Esophagus squamous epithelium (tissue), 5 donors: ENCODE results near the gene PRUNE2. TPM values are rescaled to one million over a fixed set of nuclear protein-coding genes. Genes with fewer than 3 reads are reported as not detected.
A peak's percentile ranks its signal among the peaks of the same experiment; 100 is the strongest.

Experiments used
- DNase-seq: peaks from one replicate; lab custom pipeline; 2025; lab: John Stamatoyannopoulos, UW
- H3K27ac ChIP-seq, 4 donors: fragments of 200-600 bp; sonication (generic); one replicate each; pipeline ENCODE4 v1.5.1; 2016 to 2019; ENCODE audit warnings: mild to moderate bottlenecking in 1 of 4
- H3K27me3 ChIP-seq, 4 donors: fragments of 200-600 bp; sonication (generic); 1 replicate in 3 of 4; 2 replicates in 1 of 4; pipeline versions ENCODE4 v1.5.1 to v1.6.0; 2017 to 2021; ENCODE audit warnings: antibody characterized with exemption in 1 of 4
- H3K36me3 ChIP-seq, 3 donors: fragments of 200-600 bp; sonication (generic); one replicate each; pipeline ENCODE4 v1.5.1; 2016 to 2019
- H3K4me1 ChIP-seq, 3 donors: fragments of 200-600 bp; sonication (generic); one replicate each; pipeline ENCODE4 v1.5.1; 2017 to 2019
- H3K4me3 ChIP-seq, 4 donors: fragments of 200-600 bp; sonication (generic); 1 replicate in 3 of 4; 2 replicates in 1 of 4; pipeline ENCODE4 v1.5.1; 2016 to 2019; ENCODE audit warnings: mild to moderate bottlenecking in 2 of 4, moderate library complexity in 1 of 4
- H3K9me3 ChIP-seq, 3 donors: fragments of 200-600 bp; sonication (generic); one replicate each; pipeline ENCODE4 v1.5.1; 2016 to 2019
- POLR2A ChIP-seq, 4 donors: fragments of 450-650 bp; IDR thresholded peaks; one replicate each; pipeline ENCODE4 v1.6.1; 2017; ENCODE audit warnings: antibody characterized with exemption in 4 of 4, mild to moderate bottlenecking in 4 of 4, moderate library complexity in 3 of 4
- WGBS, 2 donors: methylation state at CpG; one replicate each; pipeline ENCODE4 v1.1.5; 2018; 5-methylcytosine and 5-hydroxymethylcytosine counted together
- intact Hi-C: fragments of 100-400 bp; cut with DNase I; formaldehyde crosslinking; loops from one replicate; pipeline ENCODE4 v1.15.0; 2022
- total RNA-seq, 4 donors: library from RNA; depleted of rRNA; stranded (reverse); fragments of >200 nt; gene quantifications; one replicate each; pipeline ENCODE4 v1.1.0, GENCODE V29; 2016
- TF ChIP-seq, protein P1 (sequence below), 6 experiments: fragments of 450-650 bp in 4 of 6; fragments of 200-600 bp in 2 of 6; sonication (generic) in 2 of 6; IDR thresholded peaks; one replicate each; pipeline ENCODE4 v1.5.1; 2016 to 2019; ENCODE audit warnings: antibody characterized with exemption in 6 of 6, mild to moderate bottlenecking in 4 of 6, moderate library complexity in 4 of 6
- donor health status: DM: yes; HTN: yes; CAD: no.

PRUNE2 gene
- total RNA-seq, 4 donors from 2014 or later: 9.9 to 126 (median 26.7) TPM

DNA sequence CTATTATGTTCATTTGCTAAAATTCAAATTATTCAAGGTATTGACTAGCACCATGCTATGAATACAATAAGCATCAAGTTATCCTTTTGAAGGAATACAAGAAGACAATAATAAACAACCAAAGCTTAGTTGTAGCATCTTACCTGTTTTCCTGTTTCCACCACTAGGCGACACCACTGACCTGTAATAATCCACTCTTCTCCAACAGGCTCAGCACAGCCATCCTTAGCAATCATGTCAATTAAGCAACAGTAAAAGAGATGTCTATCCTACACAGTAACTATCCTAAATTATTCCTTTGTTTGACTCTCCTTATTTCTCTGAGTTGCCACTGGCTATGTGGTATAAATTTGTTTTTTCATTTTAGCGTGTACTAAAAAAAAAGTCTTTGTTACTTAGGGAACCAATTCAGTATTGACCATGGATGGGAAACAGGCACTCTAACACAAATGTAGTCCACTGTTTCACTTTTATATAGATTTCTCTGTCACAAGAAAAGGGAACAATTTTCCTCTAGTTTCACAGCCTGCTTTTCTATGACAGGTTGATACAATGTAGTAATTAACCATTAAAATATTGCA lies 95.4 kb downstream of the PRUNE2 start:
- WGBS, 2 donors: 17 to 32% methylated on average over 2 of the region's 2 CpGs

DNA sequence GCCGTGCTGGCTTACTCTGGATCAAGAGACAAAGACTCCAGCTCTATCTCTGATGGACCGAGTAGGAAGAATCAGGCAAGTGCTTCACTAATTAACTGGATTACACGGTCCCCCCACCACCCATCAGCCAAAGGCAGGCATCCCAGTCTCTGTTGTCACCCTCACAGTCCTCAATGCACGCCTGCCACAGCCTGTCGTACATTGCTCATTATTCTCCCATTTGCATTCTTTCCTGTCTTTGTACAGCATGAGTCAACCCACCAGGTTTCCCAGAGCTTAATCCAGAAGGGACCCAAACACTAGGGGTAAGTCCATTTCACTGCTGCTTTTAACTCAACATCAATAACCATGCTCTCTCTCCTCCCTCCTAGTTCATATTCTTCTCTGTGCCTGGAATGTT lies 97.3 kb downstream of the PRUNE2 start:
- TF ChIP-seq POLR2A (IDR thresholded peaks at IDR 0.05): no peak
- TF ChIP-seq, protein P1, sequence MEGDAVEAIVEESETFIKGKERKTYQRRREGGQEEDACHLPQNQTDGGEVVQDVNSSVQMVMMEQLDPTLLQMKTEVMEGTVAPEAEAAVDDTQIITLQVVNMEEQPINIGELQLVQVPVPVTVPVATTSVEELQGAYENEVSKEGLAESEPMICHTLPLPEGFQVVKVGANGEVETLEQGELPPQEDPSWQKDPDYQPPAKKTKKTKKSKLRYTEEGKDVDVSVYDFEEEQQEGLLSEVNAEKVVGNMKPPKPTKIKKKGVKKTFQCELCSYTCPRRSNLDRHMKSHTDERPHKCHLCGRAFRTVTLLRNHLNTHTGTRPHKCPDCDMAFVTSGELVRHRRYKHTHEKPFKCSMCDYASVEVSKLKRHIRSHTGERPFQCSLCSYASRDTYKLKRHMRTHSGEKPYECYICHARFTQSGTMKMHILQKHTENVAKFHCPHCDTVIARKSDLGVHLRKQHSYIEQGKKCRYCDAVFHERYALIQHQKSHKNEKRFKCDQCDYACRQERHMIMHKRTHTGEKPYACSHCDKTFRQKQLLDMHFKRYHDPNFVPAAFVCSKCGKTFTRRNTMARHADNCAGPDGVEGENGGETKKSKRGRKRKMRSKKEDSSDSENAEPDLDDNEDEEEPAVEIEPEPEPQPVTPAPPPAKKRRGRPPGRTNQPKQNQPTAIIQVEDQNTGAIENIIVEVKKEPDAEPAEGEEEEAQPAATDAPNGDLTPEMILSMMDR (IDR thresholded peaks at IDR 0.05): no peak
- no peak for DNase-seq
- peaks cover 0 to 8% (median 0%) of the 10 kb centered on the region in 3 donors for H3K4me1 ChIP-seq
- WGBS, 2 donors: 23 to 31% methylated on average over 5 of the region's 5 CpGs
- H3K27me3 ChIP-seq: peaks cover 0 to 12% (median 0%) of the 10 kb centered on the region in 4 donors
- no peaks in the 10 kb centered on the region for H3K9me3 ChIP-seq
- H3K4me3 ChIP-seq: no peak overlapping the region
- H3K36me3 ChIP-seq: no peaks in the 10 kb centered on the region
- H3K27ac ChIP-seq: no peak overlapping the region
- intact Hi-C loops: no loop called here

More for the DNA sequence above, 95.4 kb downstream of the PRUNE2 start:
- H3K4me1 ChIP-seq: peaks cover 0 to 8% (median 0%) of the 10 kb centered on the region in 3 donors
- TF ChIP-seq, protein P1 (IDR thresholded peaks at IDR 0.05): peak; percentile 57 to 89 (median 70)
- TF ChIP-seq POLR2A (IDR thresholded peaks at IDR 0.05): no peak
- no peak overlapping the region for H3K4me3 ChIP-seq
- no peak overlapping the region for H3K27ac ChIP-seq
- intact Hi-C loops: loop anchor here (10.0 kb wide), 1 partner anchor 184 kb away; no protein-coding TSS in a partner anchor
- no peaks in the 10 kb centered on the region for H3K9me3 ChIP-seq
- no peaks in the 10 kb centered on the region for H3K36me3 ChIP-seq
- peaks cover 0 to 12% (median 0%) of the 10 kb centered on the region in 4 donors for H3K27me3 ChIP-seq
- no peak for DNase-seq

DNA sequence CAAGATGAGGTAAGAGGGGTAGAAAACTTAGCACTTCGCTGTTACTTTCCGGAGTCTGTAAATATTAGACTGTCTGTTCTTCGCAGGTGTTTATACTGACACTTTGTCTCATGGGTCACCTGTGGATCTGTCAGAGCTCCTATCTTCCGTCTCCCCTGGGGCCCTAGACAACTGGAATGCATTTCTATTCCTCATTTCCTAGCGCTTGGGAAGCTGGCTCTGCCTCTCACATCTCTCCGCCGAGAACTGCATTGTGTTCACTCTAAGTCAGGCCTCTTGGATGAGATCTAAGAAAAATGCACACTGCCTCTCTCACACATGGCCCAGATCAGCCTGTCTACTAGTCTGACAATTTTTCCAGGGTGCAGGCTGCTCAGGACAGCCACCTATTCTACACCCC lies 102.2 kb downstream of the PRUNE2 start:
- WGBS, 2 donors: 78 to 82% methylated on average over 7 of the region's 7 CpGs
- intact Hi-C loops: no loop called here

DNA sequence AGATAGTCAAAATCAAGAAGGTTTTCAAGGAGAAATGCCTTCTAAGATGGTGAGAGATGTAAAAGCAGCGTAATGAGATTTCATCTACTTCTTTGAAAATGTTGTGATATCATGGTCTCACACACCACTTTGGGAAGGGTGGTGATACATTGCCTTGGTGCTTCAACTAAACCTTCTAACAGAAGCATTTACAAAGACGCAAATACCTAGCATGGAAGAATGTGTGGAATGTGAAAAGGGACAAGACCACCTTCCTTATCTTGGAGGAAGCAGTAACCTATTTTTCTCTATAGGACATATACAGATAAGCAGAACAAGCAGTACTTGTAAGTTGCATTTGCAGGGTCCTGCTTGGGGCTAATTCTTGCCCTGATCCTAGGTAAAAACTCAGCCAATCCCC lies 102.8 kb downstream of the PRUNE2 start:
- DNase-seq: no peak
- intact Hi-C loops: no loop called here
- no peaks in the 10 kb centered on the region for H3K27me3 ChIP-seq
- H3K9me3 ChIP-seq: no peaks in the 10 kb centered on the region
- no peaks in the 10 kb centered on the region for H3K36me3 ChIP-seq
- 61 to 67% methylated on average over 2 of the region's 2 CpGs for WGBS, 2 donors
- no peak for TF ChIP-seq POLR2A (IDR thresholded peaks at IDR 0.05)
- TF ChIP-seq, protein P1 (IDR thresholded peaks at IDR 0.05): no peak
- H3K4me1 ChIP-seq: no peaks in the 10 kb centered on the region
- no peak overlapping the region for H3K4me3 ChIP-seq
- H3K27ac ChIP-seq: no peak overlapping the region

More for the DNA sequence above, 102.2 kb downstream of the PRUNE2 start:
- Histone ChIP-seq H3K9me3 (no peaks in the 10 kb centered on the region), H3K27ac (no peak overlapping the region), H3K4me1 (no peaks in the 10 kb centered on the region), H3K36me3 (no peaks in the 10 kb centered on the region), H3K4me3 (no peak overlapping the region), H3K27me3 (peaks cover 0 to 4% (median 0%) of the 10 kb centered on the region in 4 donors)
- TF ChIP-seq, protein P1 (IDR thresholded peaks at IDR 0.05): no peak
- DNase-seq: no peak

DNA sequence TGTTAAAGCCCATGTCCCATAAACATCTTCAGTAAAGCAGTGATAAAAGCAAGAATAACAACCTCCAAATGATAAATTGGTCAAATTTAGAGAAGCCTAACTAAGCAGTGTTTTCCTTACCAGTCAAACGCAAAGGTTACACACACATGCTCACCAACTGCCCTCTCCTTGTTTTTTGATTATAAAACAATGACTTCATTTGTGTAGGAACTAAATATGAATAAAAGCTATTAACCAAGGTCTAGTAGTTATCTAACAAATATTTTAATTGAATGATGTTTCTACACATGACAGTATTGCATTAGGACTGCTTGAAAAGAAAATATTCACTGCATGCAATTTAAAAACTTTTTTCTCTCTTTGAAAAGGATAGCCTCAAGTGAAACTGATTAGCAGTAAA lies 105.0 kb downstream of the PRUNE2 start:
- intact Hi-C loops: no loop called here
- WGBS, 2 donors: 65 to 80% methylated on average over 1 of the region's 1 CpG
- TF ChIP-seq, protein P1 (IDR thresholded peaks at IDR 0.05): no peak
- no peak for TF ChIP-seq POLR2A (IDR thresholded peaks at IDR 0.05)
- Histone ChIP-seq H3K27me3 (no peaks in the 10 kb centered on the region), H3K4me1 (no peaks in the 10 kb centered on the region), H3K9me3 (no peaks in the 10 kb centered on the region), H3K36me3 (no peaks in the 10 kb centered on the region), H3K4me3 (no peak overlapping the region), H3K27ac (no peak overlapping the region)
- DNase-seq: no peak
